Prostate gland (tissue), 2 donors: ENCODE measurements around the gene C18orf54.

ENCODE experiments used
- POLR2A ChIP-seq: fragments of 450-650 bp; IDR thresholded peaks from one replicate; pipeline ENCODE4 v1.6.1; 2016; ENCODE audit warnings: antibody characterized with exemption, mild to moderate bottlenecking
- POLR2AphosphoS5 ChIP-seq: sonication (generic); formaldehyde crosslinking; IDR thresholded peaks from one replicate; pipeline ENCODE4 v1.6.1; 2017; ENCODE audit warnings: antibody characterized with exemption
- TF ChIP-seq, protein P1 (sequence below), 4 experiments: fragments of 200-600 bp in 2 of 4; fragments of 450-650 bp in 2 of 4; sonication (generic) in 2 of 4; IDR thresholded peaks; 1 replicate in 3 of 4; 2 replicates in 1 of 4; pipeline ENCODE4 v1.5.1; 2016 to 2019; ENCODE audit warnings: antibody characterized with exemption in 4 of 4, mild to moderate bottlenecking in 2 of 4, moderate library complexity in 2 of 4

DNA sequence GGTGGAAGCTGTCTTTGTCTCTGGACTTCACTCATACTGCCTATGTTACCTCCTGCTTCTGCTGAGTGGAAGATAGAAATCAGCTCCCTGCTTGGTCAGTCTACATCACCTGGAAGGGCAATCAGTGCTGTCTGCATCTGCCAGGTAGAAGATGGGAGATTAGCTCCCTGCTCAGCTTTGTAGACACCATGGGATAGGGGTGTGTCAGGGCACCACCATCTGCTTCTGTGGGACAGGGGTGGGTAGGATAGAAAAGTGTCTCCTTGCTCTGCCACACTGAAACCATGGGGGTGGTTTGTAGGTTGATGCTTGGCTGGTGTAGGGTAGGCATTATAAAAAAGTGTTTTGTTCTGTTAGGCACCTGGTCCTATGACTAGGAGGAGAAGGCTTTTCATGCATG is 34.1 kb upstream of the C18orf54 start:
- TF ChIP-seq, protein P1, sequence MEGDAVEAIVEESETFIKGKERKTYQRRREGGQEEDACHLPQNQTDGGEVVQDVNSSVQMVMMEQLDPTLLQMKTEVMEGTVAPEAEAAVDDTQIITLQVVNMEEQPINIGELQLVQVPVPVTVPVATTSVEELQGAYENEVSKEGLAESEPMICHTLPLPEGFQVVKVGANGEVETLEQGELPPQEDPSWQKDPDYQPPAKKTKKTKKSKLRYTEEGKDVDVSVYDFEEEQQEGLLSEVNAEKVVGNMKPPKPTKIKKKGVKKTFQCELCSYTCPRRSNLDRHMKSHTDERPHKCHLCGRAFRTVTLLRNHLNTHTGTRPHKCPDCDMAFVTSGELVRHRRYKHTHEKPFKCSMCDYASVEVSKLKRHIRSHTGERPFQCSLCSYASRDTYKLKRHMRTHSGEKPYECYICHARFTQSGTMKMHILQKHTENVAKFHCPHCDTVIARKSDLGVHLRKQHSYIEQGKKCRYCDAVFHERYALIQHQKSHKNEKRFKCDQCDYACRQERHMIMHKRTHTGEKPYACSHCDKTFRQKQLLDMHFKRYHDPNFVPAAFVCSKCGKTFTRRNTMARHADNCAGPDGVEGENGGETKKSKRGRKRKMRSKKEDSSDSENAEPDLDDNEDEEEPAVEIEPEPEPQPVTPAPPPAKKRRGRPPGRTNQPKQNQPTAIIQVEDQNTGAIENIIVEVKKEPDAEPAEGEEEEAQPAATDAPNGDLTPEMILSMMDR (IDR thresholded peaks at IDR 0.05) = no peak
- TF ChIP-seq POLR2AphosphoS5 (no peak), POLR2A (no peak)
